ENCODE measurements around the gene VAMP3.

DNA sequence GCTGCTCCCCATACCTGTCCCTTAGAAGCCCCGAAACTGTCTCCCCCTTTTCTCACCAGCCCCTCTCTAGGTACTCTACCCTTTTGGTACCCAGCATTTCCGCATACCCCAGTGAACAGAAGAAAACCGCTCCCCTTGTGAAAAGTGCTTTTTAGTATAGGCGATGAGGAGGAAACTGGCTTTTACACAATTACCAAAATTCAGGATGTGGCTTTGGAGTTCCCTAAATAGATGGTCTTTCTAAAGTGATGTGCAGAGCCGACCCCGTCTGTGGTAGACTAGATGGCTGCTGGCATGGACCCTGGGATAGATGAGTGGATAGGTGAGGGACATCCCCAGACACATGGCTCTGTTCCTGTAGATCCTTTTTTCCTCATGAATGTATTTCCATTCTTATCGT lies 10.4 kb downstream of the VAMP3 start:
- TF ChIP-seq, protein P1, sequence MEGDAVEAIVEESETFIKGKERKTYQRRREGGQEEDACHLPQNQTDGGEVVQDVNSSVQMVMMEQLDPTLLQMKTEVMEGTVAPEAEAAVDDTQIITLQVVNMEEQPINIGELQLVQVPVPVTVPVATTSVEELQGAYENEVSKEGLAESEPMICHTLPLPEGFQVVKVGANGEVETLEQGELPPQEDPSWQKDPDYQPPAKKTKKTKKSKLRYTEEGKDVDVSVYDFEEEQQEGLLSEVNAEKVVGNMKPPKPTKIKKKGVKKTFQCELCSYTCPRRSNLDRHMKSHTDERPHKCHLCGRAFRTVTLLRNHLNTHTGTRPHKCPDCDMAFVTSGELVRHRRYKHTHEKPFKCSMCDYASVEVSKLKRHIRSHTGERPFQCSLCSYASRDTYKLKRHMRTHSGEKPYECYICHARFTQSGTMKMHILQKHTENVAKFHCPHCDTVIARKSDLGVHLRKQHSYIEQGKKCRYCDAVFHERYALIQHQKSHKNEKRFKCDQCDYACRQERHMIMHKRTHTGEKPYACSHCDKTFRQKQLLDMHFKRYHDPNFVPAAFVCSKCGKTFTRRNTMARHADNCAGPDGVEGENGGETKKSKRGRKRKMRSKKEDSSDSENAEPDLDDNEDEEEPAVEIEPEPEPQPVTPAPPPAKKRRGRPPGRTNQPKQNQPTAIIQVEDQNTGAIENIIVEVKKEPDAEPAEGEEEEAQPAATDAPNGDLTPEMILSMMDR (IDR thresholded peaks at IDR 0.05; ENCODE audit: low read length), result no peak
- no peak for TF ChIP-seq EZH2 (IDR thresholded peaks at IDR 0.05; ENCODE audit: borderline replicate concordance, low read length)

Measured in OCI-LY1 (cell line).